ENCODE results near the gene IL37. TPM values are rescaled to one million over a fixed set of nuclear protein-coding genes. Genes with fewer than 3 reads are reported as not detected.
A peak's percentile ranks its signal among the peaks of the same experiment; 100 is the strongest.

IL37 gene
- total and polyA plus RNA-seq, 2 experiments from 2014 or later: not detected

GRCh38 chr2:112924360-112924759 is 13.4 kb downstream of the IL37 start:
- no peaks in the 10 kb centered on the region for H3K79me2 ChIP-seq
- no peaks in the 10 kb centered on the region for H3K27me3 ChIP-seq
- no peaks in the 10 kb centered on the region for H4K20me1 ChIP-seq (ENCODE audit: insufficient read depth, poor library complexity, severe bottlenecking)
- peaks cover 13% of the 10 kb centered on the region for H3K4me1 ChIP-seq (ENCODE audit: insufficient read depth)
- peak overlapping the region; percentile 9 for H3K4me2 ChIP-seq
- peak overlapping the region; percentile 82 for H3K27ac ChIP-seq
- H3K4me3 ChIP-seq: no peak overlapping the region
- H3K9me2 ChIP-seq (replicated peaks; ENCODE audit: insufficient read depth): no peaks in the 10 kb centered on the region
- no peak overlapping the region for H2AFZ ChIP-seq
- TF ChIP-seq EZH2phosphoT487 (IDR thresholded peaks at IDR 0.05; ENCODE audit: low read depth, severe bottlenecking, unreplicated experiment) (no peak), CTCF (IDR thresholded peaks at IDR 0.05; ENCODE audit: poor library complexity) (no peak), EZH2 (IDR thresholded peaks at IDR 0.05; ENCODE audit: borderline replicate concordance) (no peak)
- WGBS (ENCODE audit: low lambda C conversion rate, missing lambda C conversion rate): 43% methylated on average over 2 of the region's 2 CpGs
- H3K9me3 ChIP-seq (ENCODE audit: low read depth): no peaks in the 10 kb centered on the region
- H3K36me3 ChIP-seq (replicated peaks; ENCODE audit: insufficient read depth, low read depth): no peaks in the 10 kb centered on the region
- DNase-seq (ENCODE audit: low spot score): no peak

GRCh38 chr2:112924821-112925220 is 13.9 kb downstream of the IL37 start:
- Histone ChIP-seq H4K20me1 (ENCODE audit: insufficient read depth, poor library complexity, severe bottlenecking) (no peaks in the 10 kb centered on the region), H3K36me3 (replicated peaks; ENCODE audit: insufficient read depth, low read depth) (no peaks in the 10 kb centered on the region), H2AFZ (no peak overlapping the region), H3K27ac (peak overlapping the region; percentile 82), H3K4me3 (no peak overlapping the region), H3K27me3 (no peaks in the 10 kb centered on the region), H3K79me2 (no peaks in the 10 kb centered on the region), H3K9me2 (replicated peaks; ENCODE audit: insufficient read depth) (no peaks in the 10 kb centered on the region), H3K9me3 (ENCODE audit: low read depth) (no peaks in the 10 kb centered on the region), H3K4me2 (peak overlapping the region; percentile 9), H3K4me1 (ENCODE audit: insufficient read depth) (peaks cover 13% of the 10 kb centered on the region)
- WGBS (ENCODE audit: low lambda C conversion rate, missing lambda C conversion rate): 61% methylated on average over 3 of the region's 3 CpGs
- TF ChIP-seq EZH2phosphoT487 (IDR thresholded peaks at IDR 0.05; ENCODE audit: low read depth, severe bottlenecking, unreplicated experiment) (no peak), EZH2 (IDR thresholded peaks at IDR 0.05; ENCODE audit: borderline replicate concordance) (no peak), CTCF (IDR thresholded peaks at IDR 0.05; ENCODE audit: poor library complexity) (no peak)
- DNase-seq (ENCODE audit: low spot score): peak; percentile 58

- no peaks in the 10 kb centered on the region for H3K9me3 ChIP-seq (ENCODE audit: low read depth)
- TF ChIP-seq CTCF (IDR thresholded peaks at IDR 0.05; ENCODE audit: poor library complexity) (no peak), EZH2 (IDR thresholded peaks at IDR 0.05; ENCODE audit: borderline replicate concordance) (no peak), EZH2phosphoT487 (IDR thresholded peaks at IDR 0.05; ENCODE audit: low read depth, severe bottlenecking, unreplicated experiment) (no peak)
- no peaks in the 10 kb centered on the region for H4K20me1 ChIP-seq (ENCODE audit: insufficient read depth, poor library complexity, severe bottlenecking)
- H3K4me1 ChIP-seq (ENCODE audit: insufficient read depth): peaks cover 13% of the 10 kb centered on the region
- H3K4me2 ChIP-seq: no peak overlapping the region
- no peaks in the 10 kb centered on the region for H3K36me3 ChIP-seq (replicated peaks; ENCODE audit: insufficient read depth, low read depth)
- no peak overlapping the region for H3K4me3 ChIP-seq
- no peak for DNase-seq (ENCODE audit: low spot score)
- H2AFZ ChIP-seq: no peak overlapping the region
- H3K9me2 ChIP-seq (replicated peaks; ENCODE audit: insufficient read depth): no peaks in the 10 kb centered on the region
- WGBS (ENCODE audit: low lambda C conversion rate, missing lambda C conversion rate): 91% methylated on average over 3 of the region's 3 CpGs
- H3K27me3 ChIP-seq: no peaks in the 10 kb centered on the region
- no peaks in the 10 kb centered on the region for H3K79me2 ChIP-seq
- no peak overlapping the region for H3K27ac ChIP-seq
Measured at GRCh38 chr2:112926707-112927106, 15.7 kb downstream of the IL37 start.

- Histone ChIP-seq H3K27me3 (no peaks in the 10 kb centered on the region), H3K79me2 (no peaks in the 10 kb centered on the region), H3K36me3 (replicated peaks; ENCODE audit: insufficient read depth, low read depth) (no peaks in the 10 kb centered on the region), H3K4me2 (no peak overlapping the region), H2AFZ (no peak overlapping the region), H3K27ac (no peak overlapping the region), H3K4me1 (ENCODE audit: insufficient read depth) (peaks cover 8% of the 10 kb centered on the region), H4K20me1 (ENCODE audit: insufficient read depth, poor library complexity, severe bottlenecking) (no peaks in the 10 kb centered on the region), H3K9me2 (replicated peaks; ENCODE audit: insufficient read depth) (no peaks in the 10 kb centered on the region), H3K9me3 (ENCODE audit: low read depth) (no peaks in the 10 kb centered on the region), H3K4me3 (no peak overlapping the region)
- TF ChIP-seq CTCF (IDR thresholded peaks at IDR 0.05; ENCODE audit: poor library complexity): no peak
- TF ChIP-seq EZH2 (IDR thresholded peaks at IDR 0.05; ENCODE audit: borderline replicate concordance): no peak
- no peak for TF ChIP-seq EZH2phosphoT487 (IDR thresholded peaks at IDR 0.05; ENCODE audit: low read depth, severe bottlenecking, unreplicated experiment)
- DNase-seq (ENCODE audit: low spot score): no peak
- WGBS (ENCODE audit: low lambda C conversion rate, missing lambda C conversion rate): 94% methylated on average over 3 of the region's 3 CpGs
Measured at GRCh38 chr2:112927745-112928144, 16.8 kb downstream of the IL37 start.
